Hematopoietic multipotent progenitor cell treated with erythropoietin and hydrocortisone succinate and interleukin-3 and kit ligand, for 15 days (in vitro differentiated cells): ENCODE data around the gene BTBD2.

Experiments used
- DNase-seq: peaks from one replicate; pipeline ENCODE4 v3.0.0-alpha.2; 2015; ENCODE audit warnings: low spot score

BTBD2 gene

GRCh38 chr19:2050991-2051772 lies 35.7 kb upstream of the BTBD2 start, which contains the start of gene MKNK2:
MKNK2 (minus strand) TSS chr19:2051244; CDS start chr19:2050851, 393 bp downstream.
- DNase-seq = peak; percentile 95

DNA sequence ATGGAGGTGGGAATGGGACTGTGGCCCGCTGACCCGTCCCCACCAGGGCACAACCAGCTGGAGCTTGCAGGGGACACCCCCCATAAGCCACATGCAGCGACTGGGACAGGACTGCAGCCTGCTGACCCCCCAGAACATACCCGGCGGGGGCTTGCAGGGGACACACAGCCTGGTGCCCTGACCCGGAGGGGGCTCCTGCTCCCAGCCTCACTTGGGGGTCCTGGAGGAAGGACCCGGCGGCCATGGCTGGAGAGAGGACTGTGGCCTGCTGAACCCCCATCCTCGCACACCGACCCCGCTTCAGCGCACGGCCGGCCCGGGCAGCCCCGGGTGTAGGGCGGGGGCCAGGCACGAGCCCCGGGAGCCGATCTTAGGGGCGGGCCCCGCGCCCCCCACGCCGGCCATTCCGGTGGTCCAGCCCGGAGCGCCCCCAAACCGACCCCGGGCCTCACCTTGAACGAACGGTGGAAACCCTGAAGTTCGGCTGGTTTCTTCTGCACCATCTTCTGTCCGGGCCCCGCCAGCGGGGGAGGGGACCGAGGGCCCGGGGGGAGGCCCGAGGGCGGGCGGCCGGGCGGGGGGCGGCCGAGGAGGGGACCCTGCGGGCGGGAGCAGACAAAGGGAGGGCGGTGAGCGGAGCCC lies 35.0 kb upstream of the BTBD2 start:
- no peak for DNase-seq

- DNase-seq = peak; percentile 58
Observed at GRCh38 chr19:2049741-2050348, 34.3 kb upstream of the BTBD2 start.

DNA sequence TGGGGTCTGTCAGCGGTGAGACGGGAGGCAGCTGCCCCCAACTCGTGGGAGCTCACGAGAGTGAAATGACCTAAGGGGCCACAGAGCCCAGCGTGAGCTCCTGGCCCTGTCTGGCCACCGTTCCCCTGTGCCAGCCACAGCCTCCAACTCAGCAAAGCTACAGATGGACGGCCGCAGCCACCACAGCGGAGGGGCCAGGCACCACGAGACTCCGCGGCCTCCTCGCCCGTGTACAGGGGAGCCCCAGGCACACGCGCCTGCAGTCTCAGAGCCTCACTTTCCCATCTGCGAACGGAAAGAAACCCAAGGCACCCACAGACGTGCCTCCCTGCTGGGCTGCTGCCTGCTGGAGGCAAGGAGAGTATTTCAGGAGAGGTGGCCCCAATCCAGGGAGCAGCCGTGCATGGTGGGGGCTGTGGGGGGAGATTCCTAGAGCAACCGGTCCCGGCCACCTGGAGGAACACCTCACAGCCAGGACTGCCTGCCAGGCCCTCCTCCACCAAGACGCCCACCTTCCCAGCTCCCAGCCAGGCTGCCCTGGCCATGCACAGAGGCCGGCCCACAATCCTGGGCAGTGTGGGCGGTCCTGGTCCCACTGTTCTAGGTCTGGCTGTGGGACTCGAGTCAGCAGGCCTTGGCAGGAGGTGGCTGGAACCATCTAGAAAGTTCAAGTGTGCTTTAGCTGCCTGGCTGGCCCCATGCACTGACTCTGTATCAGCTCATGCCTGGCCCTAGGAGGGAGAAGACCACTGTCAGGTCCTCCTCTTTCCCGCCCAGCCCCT lies 33.6 kb upstream of the BTBD2 start:
- DNase-seq = peak; percentile 51

GRCh38 chr19:2048104-2048958 lies 32.8 kb upstream of the BTBD2 start:
- peak; percentile 86 for DNase-seq

GRCh38 chr19:2047449-2048103 lies 32.1 kb upstream of the BTBD2 start:
- DNase-seq = peak; percentile 64

DNA sequence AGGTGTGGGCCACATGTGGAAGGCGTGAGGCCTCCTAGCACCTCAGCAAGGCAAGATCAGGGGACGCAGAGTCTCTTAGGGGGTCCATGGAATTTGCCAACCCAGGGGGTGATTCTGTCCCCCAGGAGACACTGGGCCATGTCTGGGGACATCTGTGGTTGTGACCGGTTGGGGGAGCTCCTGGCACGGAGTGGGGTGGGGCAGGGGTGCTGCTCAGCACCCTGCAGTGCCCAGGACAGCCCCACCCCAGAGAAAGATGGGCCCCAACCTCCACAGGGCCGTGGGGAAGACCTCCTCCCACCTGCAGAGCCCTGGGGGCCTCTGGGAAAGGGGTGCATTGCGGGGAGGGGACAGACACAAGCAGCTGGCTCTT lies 31.5 kb upstream of the BTBD2 start:
- no peak for DNase-seq

DNA sequence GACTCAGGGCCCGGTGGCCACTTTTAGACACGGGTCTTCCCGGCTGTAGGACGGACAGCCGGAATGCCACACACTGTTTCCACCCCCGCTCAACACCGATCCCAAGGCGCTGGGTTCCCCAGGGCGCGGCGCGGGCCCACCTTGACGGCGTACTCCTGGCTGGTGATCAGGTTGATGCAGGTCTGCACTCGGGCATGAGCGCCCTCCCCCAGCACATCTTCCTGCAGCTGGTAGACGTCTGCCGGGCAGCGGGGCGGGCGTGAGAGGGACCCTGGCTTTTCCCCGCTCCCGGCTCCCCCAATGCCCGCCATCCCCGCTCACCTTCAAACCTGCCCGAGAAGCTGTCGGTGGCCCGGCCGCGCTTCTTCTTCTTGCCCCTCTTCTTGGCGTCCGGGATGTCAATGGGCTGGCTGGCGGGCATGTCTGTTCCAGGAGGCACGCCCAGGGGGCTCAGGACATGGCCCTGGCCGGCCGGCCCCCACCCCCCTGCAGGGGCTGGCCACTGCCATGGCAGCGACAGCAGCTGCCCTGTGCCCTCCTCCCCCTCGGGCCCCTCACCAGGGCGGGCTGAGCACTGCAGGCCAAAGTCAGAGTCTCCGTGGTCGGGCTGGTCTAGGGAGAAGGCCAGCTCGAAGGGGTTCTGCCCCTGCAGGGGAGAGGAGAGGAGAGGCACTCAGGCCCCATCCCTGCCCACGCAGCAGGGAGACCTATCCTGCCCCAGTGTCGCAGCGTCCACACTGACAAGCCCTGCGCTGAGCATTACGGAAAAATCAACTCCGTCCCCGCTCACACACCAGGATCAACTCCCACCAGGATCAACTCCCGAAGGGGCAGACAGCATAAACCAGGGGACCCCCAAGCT lies 30.8 kb upstream of the BTBD2 start:
- DNase-seq = no peak

DNA sequence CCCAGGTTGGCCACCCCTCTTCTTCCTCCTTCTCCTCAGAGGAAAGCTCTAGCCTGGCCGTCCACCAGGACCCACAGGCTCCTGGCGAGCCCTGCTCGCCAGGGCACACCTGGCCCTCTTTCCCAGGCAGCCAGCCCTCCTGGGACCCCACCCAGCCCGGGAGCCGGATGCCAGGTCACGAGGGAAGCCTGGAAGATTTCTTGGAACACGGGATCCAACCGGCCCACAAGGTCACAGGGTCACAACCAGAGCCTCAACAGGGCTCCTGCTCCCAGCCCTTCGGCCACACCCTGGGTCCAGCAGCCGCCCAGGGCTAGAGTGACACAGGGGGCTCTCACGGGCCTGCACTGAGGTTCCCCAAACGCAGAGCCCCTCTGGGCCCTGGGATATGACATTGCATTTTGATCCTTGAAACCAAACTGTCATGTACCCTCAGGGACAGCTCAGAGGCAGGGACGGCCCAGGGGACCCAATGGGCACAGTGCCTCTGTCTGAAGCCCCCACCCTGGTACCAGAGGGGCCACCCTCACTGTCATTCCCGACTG lies 30.1 kb upstream of the BTBD2 start:
- DNase-seq = no peak

DNA sequence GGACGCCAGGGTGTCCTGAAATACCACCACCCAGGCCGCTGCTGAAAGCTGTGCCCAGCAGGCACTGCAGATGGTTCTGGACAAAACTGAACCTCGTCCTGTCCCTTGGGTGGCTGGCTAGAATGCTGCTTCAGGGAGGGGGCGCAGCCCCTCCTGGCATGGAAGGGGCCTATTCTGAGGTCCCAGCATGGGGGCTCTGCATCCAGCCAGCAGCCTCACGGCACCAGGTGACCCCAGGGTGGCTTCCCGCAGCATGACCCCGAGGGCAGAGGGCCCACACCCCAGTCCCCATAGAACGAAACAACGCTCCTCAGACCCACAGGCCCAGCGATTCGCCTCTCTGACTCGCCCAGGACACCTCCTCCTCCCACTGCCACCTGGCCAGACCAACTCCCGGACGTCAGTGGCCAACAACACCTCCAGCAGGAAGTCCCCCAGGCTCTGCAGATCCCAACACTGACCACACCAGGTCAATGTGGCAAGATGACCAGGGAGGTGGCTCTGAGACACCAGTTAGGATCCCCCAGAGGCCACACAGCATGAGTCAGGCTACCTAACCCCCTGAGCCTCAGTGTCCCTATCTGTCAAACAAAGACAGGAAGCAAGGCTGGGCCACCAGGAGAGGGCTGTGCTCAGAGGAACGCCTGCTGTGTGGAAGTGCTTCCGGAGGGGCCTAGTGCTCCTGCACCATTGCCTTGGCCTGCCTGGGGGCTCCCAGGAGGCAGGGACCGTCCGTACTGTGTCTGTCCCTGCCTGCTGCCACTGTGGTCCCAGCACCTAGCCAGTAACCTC lies 29.4 kb upstream of the BTBD2 start:
- no peak for DNase-seq

DNA sequence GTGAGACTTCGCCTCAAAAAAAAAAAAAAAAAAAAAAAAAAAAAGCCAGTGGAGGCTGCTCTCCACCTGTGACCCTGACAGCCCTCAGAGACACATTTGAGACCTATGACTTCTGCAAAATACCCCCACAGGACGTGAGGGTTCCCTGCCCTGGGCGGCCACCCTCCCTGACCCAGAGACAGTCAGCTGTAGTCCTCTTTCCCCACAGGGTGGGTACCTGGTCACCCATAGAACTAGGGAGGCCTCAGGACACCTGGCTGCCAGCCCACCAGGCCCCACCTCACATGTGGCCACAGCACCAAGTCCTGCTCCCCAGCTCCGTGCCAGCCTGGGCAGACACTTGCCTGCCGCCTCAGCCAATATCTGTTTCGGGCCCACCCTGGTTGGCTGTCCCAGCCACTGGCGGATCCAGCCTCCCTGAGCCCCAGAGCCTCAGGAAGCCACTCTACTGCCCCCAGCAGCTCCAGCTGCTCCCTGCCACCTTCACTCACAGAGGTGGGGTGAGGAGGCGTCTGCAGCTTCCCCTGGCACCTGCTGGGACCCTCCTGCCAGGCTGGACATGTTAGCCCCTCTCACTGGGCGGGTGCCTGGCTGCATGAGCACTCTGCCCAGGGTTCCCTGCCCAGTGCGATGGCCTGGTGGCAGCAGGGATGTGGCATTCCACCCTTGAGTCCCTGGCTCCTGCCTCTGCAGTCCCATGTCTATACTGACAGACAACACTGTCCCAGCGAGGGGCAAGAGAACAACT lies 28.6 kb upstream of the BTBD2 start:
- DNase-seq = no peak

GRCh38 chr19:2043251-2043641 lies 27.7 kb upstream of the BTBD2 start:
- no peak for DNase-seq

GRCh38 chr19:2042485-2043250 lies 27.2 kb upstream of the BTBD2 start:
- DNase-seq = no peak

DNA sequence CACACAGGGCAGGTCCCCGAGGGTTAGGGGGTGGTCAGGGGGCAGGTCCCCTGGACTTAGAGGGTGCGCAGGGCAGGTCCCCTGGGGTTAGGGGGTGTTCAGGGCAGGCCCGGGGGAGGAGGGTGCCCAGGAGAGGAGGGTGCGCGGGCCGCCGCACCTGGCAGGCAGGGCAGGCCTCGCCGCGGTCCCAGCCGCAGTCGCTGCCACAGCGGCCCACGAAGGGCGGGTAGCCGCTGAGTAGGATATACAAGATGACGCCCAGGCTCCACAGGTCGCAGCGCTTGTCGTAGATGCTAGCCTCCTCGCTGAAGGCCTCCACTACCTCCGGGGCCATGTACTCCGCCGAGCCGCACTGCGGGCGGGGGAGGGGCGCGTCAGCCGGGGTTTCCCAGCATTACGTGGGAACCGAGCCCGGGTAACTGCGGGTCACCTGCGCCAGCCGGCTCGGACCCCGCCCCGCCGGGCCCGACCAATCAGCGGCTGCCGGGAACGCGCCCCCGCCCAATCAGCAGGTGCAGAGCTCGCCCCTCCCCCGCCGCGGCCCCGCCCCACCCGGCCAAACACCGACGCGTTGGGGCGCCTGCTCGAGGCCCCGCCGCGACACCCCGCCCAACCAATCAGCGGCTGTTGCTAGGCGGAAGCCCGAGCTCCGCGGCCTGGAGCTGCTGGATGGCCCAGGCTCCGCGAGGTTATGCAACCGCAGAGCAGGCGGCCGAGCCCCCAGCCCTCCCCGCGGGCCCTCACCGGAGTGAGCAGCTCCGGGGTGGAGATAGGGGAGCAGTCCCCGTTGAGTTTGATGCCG lies 26.4 kb upstream of the BTBD2 start:
- peak; percentile 96 for DNase-seq

DNA sequence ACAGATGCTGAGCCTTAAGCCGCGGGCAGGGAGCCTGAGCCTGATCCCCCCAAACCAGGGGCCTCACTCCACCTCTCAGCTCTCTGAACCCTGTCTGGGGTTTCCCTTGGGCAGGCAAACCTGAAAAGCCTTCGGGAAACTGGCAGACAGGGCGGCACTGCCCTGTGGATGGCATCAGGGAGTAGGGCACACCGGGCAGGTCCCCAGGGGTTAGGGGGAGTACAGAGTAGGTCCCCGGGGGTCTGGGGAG lies 25.8 kb upstream of the BTBD2 start:
- no peak for DNase-seq

GRCh38 chr19:2040647-2041432 lies 25.3 kb upstream of the BTBD2 start:
- no peak for DNase-seq
